Muscle of leg (tissue), 11 donors: ENCODE data around the gene CAMSAP1. TPM values are rescaled to one million over a fixed set of nuclear protein-coding genes. Genes with fewer than 3 reads are reported as not detected.

Source experiments
- DNase-seq: peaks from one replicate; pipeline ENCODE4 v3.0.0; 2013
- H3K27ac ChIP-seq: one replicate; pipeline ENCODE4 v1.5.1; 2013; ENCODE audit warnings: mild to moderate bottlenecking, low read length, control low read depth
- H3K27me3 ChIP-seq: one replicate; pipeline ENCODE4 v1.6.1; 2013; ENCODE audit warnings: low read length; ENCODE audit not compliant: control insufficient read depth, insufficient read depth
- H3K36me3 ChIP-seq: one replicate; pipeline ENCODE4 v1.6.1; 2013; ENCODE audit warnings: low read length; ENCODE audit not compliant: control insufficient read depth, insufficient read depth
- H3K4me1 ChIP-seq: one replicate; pipeline ENCODE4 v1.6.1; 2013; ENCODE audit warnings: low read length; ENCODE audit not compliant: control insufficient read depth, insufficient read depth
- H3K4me3 ChIP-seq: one replicate; pipeline ENCODE4 v1.5.1; 2013; ENCODE audit warnings: low read length, control low read depth
- H3K9me3 ChIP-seq: replicated peaks from 2 replicates; pipeline ENCODE4 v1.6.1; 2013; ENCODE audit warnings: low read depth, low read length; ENCODE audit not compliant: control insufficient read depth
- WGBS: methylation state at CpG from one replicate; pipeline ENCODE4 v1.1.5; 2013; ENCODE audit warnings: missing lambda C conversion rate; ENCODE audit not compliant: insufficient coverage; 5-methylcytosine and 5-hydroxymethylcytosine counted together
- polyA plus RNA-seq, 8 donors: library from polyadenylated mRNA; unstranded; fragments of 120-200 nt; gene quantifications; one replicate each; pipeline versions ENCODE4 v1.2.1 to v1.2.3, GENCODE V29; 2013; ENCODE audit warnings: inconsistent platforms in 1 of 8, low replicate concordance in 1 of 8; ENCODE audit not compliant: insufficient read length in 8 of 8, insufficient read depth in 1 of 8
- total RNA-seq: library from RNA; stranded (reverse); fragments of 120-200 nt; gene quantifications from one replicate; pipeline ENCODE4 v1.2.4, GENCODE V29; 2013

CAMSAP1 gene
- total and polyA plus RNA-seq, 9 donors: 19.4 to 27.9 (median 24.7) TPM

DNA sequence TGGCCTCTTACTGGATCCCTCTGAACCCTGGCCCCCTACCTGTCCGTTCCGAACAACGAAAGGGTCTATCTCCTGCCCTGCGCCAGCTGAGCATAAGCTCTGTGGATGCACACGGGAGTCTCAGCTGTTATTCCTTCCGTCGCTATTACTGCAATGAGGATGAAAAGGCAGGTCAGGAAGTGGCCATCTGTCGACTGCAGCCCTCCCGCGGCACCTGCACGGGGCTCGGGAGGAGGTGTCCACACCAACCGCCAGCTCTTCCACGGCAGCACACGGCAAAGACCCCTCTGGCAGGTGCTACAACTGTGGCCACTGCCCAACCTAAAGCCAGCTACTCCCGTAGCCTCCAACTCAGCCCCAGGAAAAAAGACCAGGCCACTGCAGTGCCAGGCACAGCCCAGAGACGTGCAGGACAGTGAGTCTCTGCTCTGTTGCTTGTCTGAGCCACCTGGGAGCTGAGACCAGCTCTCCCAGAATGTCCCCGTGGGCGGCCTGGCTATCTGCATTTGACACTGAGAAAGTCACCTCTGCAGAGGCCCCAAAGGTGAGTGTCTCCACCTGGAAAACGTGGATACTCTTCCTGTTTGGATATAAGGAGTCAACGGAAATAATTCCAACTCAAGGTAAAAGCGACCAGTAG is 19.1 kb downstream of the CAMSAP1 start:
- Histone ChIP-seq H3K4me3 (no peak overlapping the region), H3K27ac (no peak overlapping the region)

DNA sequence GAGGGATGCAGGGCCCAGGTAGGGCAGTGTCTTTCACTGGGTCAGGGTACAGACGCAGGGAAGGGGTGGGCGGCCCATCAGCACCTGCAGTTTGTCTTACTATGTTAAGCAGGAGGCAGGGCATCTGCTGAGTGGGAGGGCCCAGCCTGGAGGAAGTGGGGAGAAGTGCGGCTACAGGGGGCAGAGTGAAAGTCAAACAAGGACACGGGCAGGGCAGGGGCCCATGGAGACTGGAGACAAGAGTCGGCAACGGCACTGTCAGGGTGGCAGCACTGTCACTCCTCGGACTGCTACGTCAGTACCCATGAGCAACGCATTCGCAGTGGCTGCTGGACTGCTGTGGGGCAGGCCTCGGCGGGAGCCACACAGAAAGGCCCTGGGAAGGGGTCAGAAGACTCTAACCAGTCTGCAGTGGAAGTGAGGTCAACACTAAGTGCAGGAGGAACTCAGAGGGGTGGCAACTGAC is 19.7 kb downstream of the CAMSAP1 start:
- Histone ChIP-seq H3K36me3 (no peaks in the 10 kb centered on the region), H3K9me3 (no peaks in the 10 kb centered on the region), H3K4me3 (no peak overlapping the region), H3K4me1 (peaks cover 61% of the 10 kb centered on the region), H3K27me3 (no peaks in the 10 kb centered on the region), H3K27ac (no peak overlapping the region)
- no peak for DNase-seq
- 53% methylated on average over 12 of the region's 12 CpGs for WGBS

More for the DNA sequence above, 19.1 kb downstream of the CAMSAP1 start:
- Histone ChIP-seq H3K27me3 (no peaks in the 10 kb centered on the region), H3K36me3 (no peaks in the 10 kb centered on the region), H3K9me3 (no peaks in the 10 kb centered on the region), H3K4me1 (peaks cover 61% of the 10 kb centered on the region)
- DNase-seq: no peak
- 81% methylated on average over 18 of the region's 22 CpGs for WGBS

DNA sequence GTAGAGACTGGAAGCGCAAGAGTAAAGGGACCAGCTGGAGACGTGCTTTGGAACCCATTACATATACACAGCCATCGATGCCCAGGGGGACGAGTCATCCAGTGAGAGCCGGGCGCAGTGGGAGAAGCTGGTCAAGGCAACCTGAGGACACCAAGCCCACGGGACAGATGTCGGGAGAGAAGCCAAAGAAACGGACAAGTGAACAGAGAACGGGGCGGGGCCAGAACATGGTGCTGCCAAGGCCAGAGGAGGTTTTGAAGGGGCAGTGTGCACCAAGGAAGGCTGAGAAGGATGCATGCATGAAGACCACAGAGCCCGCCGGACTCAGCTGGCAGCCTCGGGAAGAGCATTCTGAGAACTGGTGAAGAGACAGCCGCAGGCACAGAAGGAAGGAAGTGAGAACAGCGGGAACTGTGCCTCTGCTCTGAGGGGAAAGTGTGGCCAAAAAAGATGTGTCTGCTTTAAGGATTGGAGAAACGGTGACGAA is 20.3 kb downstream of the CAMSAP1 start:
- no peak overlapping the region for H3K27ac ChIP-seq
- no peak overlapping the region for H3K4me3 ChIP-seq
- no peaks in the 10 kb centered on the region for H3K27me3 ChIP-seq
- peak; percentile 43 for DNase-seq
- H3K36me3 ChIP-seq: peaks cover 2% of the 10 kb centered on the region
- H3K9me3 ChIP-seq: no peaks in the 10 kb centered on the region
- peaks cover 61% of the 10 kb centered on the region for H3K4me1 ChIP-seq
- 54% methylated on average over 17 of the region's 18 CpGs for WGBS

DNA sequence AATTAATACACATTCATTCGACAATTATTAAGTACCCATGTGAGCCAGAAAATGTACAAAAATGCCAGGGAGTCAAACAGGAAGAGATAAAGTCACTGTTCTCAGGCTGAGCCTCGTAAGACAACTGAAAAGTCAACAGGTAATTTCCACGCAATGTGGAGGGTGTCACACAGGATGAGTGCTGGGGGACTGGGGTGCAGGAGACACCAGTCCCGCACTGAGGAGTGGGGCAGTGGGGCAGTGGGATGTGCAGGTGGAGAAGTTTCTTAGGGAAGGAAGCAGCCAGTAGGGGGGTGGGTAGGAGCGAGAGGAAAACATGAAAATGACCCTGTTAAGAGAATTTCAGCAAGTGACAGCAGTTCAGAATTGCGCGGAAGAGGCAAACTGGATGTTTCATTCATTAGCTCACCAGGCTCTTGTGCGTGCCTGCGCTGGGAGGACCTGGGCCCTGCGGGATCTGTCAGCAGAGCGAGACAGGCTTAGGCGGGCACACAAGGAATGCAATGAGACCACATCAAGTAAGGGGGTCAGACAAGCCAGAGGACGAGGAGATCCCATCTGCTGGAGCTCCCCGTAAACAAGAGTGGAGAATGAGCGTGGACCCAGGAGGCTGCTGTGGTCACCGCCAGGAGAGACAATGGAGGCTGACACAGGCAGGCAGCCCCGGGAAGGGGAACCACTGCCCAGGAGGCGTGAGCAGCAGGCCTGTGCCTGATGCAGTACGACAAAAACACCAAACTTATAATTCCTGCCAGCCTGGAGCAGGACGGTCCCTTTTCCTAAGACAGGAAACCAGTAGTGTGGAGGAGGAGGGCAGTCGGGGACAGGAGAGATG is 21.0 kb downstream of the CAMSAP1 start:
- no peak for DNase-seq
- no peak overlapping the region for H3K4me3 ChIP-seq
- H3K36me3 ChIP-seq: peaks cover 8% of the 10 kb centered on the region
- 87% methylated on average over 15 of the region's 21 CpGs for WGBS
- no peak overlapping the region for H3K27ac ChIP-seq
- H3K9me3 ChIP-seq: no peaks in the 10 kb centered on the region
- H3K4me1 ChIP-seq: peaks cover 60% of the 10 kb centered on the region
- no peaks in the 10 kb centered on the region for H3K27me3 ChIP-seq

DNA sequence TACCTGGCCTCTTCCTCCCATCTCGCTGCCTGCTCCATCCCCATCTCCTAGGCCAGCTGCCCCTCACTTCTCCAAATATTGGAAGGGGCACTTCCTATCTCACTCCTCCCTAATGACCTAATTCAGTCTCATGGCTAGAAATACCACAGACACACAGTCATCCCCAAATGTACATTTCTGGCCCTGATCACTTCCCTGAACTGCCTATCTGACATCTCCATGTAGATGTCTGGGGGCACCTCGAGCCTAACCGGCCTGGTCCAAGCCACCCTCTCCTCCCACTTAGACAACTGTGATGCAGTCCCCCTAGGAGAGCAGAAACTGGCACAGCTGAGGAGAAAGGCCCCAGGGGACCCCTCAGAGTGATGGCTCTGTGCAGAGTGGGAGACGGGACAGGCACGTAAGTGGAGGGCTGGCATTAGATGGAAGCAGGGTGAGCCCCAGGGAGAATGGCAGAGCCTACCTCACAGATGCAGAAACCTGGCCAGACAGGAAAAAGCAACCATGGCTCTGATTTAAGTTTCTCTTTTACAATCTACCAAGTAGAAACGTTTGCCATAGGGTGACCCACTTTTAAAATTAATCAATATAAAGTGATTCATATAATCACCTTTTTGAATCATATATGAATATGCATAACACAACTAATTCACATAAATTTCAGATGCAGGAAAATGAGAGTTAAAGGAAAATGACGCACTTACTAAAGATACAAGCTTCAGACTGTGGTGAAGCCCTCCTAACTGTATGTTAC is 22.1 kb downstream of the CAMSAP1 start:
- peaks cover 53% of the 10 kb centered on the region for H3K4me1 ChIP-seq
- H3K9me3 ChIP-seq: no peaks in the 10 kb centered on the region
- WGBS: 78% methylated on average over 3 of the region's 7 CpGs
- H3K27ac ChIP-seq: no peak overlapping the region
- no peak for DNase-seq
- H3K4me3 ChIP-seq: no peak overlapping the region
- peaks cover 13% of the 10 kb centered on the region for H3K36me3 ChIP-seq
- H3K27me3 ChIP-seq: no peaks in the 10 kb centered on the region

DNA sequence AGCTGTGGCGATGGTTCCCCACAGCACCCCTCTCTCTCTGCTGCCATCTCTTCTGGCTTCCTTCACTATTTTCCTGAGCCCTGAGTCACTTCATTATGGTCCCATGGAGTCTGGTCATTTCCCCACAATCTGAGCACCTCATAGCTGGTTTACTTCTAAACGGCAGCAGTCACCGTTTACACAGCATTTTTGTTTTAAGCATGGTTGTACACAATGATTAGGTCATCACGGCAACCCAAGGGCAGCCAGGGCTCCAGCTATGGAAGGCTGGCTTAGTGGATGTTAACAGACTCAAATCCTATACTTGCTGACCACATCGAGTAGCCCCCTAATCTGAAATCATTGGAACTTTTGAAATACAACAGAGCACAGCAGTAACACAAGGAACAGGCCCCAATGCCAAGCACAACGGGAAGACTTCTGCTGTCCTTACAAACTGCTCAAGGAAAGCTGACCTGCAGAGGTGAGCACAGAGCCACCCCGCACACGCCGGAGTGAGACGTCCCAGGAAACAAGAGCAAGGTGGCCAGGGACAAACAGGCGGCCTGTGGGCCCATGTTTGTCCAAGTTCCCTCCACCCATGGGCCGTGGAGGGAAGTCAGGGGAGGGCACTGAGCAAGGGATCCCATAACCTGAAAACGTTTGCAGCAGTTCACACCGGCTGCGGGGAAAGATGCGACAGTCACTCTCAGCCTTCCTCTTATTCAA is 22.9 kb downstream of the CAMSAP1 start:
- Histone ChIP-seq H3K27ac (no peak overlapping the region), H3K4me3 (no peak overlapping the region), H3K9me3 (no peaks in the 10 kb centered on the region), H3K27me3 (no peaks in the 10 kb centered on the region), H3K36me3 (peaks cover 15% of the 10 kb centered on the region), H3K4me1 (peaks cover 48% of the 10 kb centered on the region)
- WGBS: 61% methylated on average over 14 of the region's 16 CpGs
- DNase-seq: no peak

DNA sequence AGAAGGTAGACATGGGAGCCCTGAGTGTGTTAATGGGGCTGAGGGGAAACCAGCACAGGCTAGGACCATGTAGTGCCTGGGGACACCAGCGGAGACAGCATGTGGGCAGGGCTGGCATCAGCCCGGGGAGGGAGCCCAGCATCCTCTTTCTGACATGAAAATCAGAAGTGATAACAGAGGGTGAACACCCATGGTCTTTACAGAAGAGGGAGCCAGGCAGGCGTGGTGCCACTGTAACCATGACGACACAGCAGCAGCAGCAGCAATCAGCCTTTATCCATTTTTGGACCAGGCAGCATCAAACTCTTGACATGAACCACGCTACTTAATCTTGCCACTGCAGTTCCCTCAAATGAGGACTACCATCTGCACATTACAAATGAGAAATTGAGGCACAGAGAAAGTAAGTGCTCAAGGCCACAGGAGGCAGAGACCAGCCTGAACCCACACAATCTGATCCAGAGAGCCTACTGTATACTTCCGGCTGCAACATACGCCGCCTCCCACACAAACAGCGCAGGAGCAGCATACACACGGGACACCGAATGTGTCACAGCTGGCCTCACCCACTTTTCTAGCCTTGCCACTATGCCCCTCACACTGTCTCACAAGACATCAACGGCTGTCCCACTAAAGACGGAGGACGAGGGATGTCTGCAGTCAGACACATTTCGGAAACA is 23.8 kb downstream of the CAMSAP1 start:
- 87% methylated on average over 14 of the region's 15 CpGs for WGBS
- Histone ChIP-seq H3K27ac (no peak overlapping the region), H3K4me3 (no peak overlapping the region), H3K9me3 (no peaks in the 10 kb centered on the region), H3K4me1 (peaks cover 38% of the 10 kb centered on the region), H3K36me3 (peaks cover 15% of the 10 kb centered on the region), H3K27me3 (no peaks in the 10 kb centered on the region)
- DNase-seq: no peak

DNA sequence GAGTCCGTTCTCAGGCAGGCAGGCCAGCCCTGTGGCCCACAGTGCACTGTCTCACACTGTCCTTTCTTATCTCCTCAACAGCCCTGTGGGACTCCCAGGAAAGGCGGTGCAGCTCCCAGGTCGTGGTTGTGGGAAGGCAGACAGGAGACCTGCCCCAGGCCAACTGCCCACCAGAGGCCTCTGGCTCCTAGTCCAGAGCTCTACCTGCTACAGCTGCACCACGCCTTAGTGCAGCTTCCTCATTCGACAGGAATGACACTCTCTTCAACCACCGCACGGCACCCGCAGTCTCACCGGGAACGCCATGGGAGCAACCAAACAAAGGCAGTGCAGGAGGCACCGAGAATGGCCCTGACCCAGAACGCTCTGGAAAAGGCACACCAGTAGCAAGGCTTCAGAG is 25.3 kb downstream of the CAMSAP1 start:
- DNase-seq: no peak
- Histone ChIP-seq H3K9me3 (no peaks in the 10 kb centered on the region), H3K36me3 (peaks cover 20% of the 10 kb centered on the region), H3K27ac (no peak overlapping the region), H3K4me1 (peaks cover 23% of the 10 kb centered on the region), H3K4me3 (no peak overlapping the region), H3K27me3 (no peaks in the 10 kb centered on the region)
- 97% methylated on average over 9 of the region's 12 CpGs for WGBS

DNA sequence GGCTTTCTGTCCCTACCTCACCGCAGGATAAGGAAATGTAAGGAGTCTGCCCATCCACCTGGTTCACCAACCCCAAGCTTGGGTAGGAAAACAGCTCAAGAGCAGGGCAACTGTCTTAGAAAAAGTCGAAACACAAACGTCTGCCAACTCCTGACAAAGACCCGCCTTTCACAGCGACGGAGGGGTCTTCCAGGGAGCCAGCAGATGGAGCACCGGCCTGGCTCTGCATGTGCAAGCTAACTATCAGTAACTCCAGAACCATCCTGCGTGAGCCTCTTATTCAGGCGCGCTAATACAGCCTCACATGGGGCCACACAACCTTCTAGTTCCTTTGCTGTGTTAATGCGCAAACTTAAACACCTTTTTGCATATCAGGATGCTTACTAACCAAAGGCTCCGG is 26.9 kb downstream of the CAMSAP1 start:
- no peak overlapping the region for H3K27ac ChIP-seq
- H3K4me1 ChIP-seq: peaks cover 18% of the 10 kb centered on the region
- no peaks in the 10 kb centered on the region for H3K9me3 ChIP-seq
- peaks cover 20% of the 10 kb centered on the region for H3K36me3 ChIP-seq
- no peak overlapping the region for H3K4me3 ChIP-seq
- no peak for DNase-seq
- no peaks in the 10 kb centered on the region for H3K27me3 ChIP-seq
- WGBS: 73% methylated on average over 10 of the region's 12 CpGs
